OCI-LY7 (cell line): ENCODE measurements around the gene MLX.
"Not testable (repeated sequence)": the region's sequence is repeated elsewhere in the genome, so short reads cannot be mapped to it uniquely, and the experiment has no call there.

Source experiments
- EZH2phosphoT487 ChIP-seq: fragments of 200-600 bp; sonication (generic); IDR thresholded peaks from 2 replicates; pipeline ENCODE4 v1.6.1; 2018; ENCODE audit warnings: low read depth, borderline replicate concordance, mild to moderate bottlenecking, mixed run types, antibody characterized with exemption, low read length, moderate library complexity, mixed read lengths
- TF ChIP-seq, protein P1 (sequence below): fragments of 200-600 bp; sonication (generic); conservative IDR thresholded peaks from 2 replicates; pipeline ENCODE4 v1.5.1; 2014; ENCODE audit warnings: mild to moderate bottlenecking, antibody characterized with exemption, low read length, moderate library complexity, mixed read lengths

GRCh38 chr17:42555961-42556617 is 10.8 kb upstream of the MLX start:
- TF ChIP-seq, protein P1, sequence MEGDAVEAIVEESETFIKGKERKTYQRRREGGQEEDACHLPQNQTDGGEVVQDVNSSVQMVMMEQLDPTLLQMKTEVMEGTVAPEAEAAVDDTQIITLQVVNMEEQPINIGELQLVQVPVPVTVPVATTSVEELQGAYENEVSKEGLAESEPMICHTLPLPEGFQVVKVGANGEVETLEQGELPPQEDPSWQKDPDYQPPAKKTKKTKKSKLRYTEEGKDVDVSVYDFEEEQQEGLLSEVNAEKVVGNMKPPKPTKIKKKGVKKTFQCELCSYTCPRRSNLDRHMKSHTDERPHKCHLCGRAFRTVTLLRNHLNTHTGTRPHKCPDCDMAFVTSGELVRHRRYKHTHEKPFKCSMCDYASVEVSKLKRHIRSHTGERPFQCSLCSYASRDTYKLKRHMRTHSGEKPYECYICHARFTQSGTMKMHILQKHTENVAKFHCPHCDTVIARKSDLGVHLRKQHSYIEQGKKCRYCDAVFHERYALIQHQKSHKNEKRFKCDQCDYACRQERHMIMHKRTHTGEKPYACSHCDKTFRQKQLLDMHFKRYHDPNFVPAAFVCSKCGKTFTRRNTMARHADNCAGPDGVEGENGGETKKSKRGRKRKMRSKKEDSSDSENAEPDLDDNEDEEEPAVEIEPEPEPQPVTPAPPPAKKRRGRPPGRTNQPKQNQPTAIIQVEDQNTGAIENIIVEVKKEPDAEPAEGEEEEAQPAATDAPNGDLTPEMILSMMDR, result peak; percentile 52
- not testable (repeated sequence) for TF ChIP-seq EZH2phosphoT487
